Measurements from ENCODE around the gene CRLF2.

The CRLF2 gene

GRCh38 chrX:1151378-1152077 is 60.9 kb downstream of the CRLF2 start:
- Histone ChIP-seq H3K4me3 (ENCODE audit: low read depth, low read length) (no peak overlapping the region), H3K27ac (ENCODE audit: low read depth, low read length) (no peak overlapping the region), H3K9ac (ENCODE audit: low read depth, low read length) (no peak overlapping the region), H3K4me1 (ENCODE audit: control insufficient read depth, insufficient read depth, low read length) (no peaks in the 10 kb centered on the region), H3K27me3 (ENCODE audit: control insufficient read depth, insufficient read depth, low read length) (no peaks in the 10 kb centered on the region), H3K9me3 (ENCODE audit: control insufficient read depth, insufficient read depth, low read length) (no peaks in the 10 kb centered on the region), H3K36me3 (ENCODE audit: control insufficient read depth, insufficient read depth, low read length) (no peaks in the 10 kb centered on the region)

GRCh38 chrX:1150569-1151347 is 61.7 kb downstream of the CRLF2 start:
- Histone ChIP-seq H3K4me3 (ENCODE audit: low read depth, low read length) (no peak overlapping the region), H3K36me3 (ENCODE audit: control insufficient read depth, insufficient read depth, low read length) (no peaks in the 10 kb centered on the region), H3K27ac (ENCODE audit: low read depth, low read length) (no peak overlapping the region), H3K9me3 (ENCODE audit: control insufficient read depth, insufficient read depth, low read length) (no peaks in the 10 kb centered on the region), H3K4me1 (ENCODE audit: control insufficient read depth, insufficient read depth, low read length) (no peaks in the 10 kb centered on the region), H3K9ac (ENCODE audit: low read depth, low read length) (no peak overlapping the region), H3K27me3 (ENCODE audit: control insufficient read depth, insufficient read depth, low read length) (no peaks in the 10 kb centered on the region)

DNA sequence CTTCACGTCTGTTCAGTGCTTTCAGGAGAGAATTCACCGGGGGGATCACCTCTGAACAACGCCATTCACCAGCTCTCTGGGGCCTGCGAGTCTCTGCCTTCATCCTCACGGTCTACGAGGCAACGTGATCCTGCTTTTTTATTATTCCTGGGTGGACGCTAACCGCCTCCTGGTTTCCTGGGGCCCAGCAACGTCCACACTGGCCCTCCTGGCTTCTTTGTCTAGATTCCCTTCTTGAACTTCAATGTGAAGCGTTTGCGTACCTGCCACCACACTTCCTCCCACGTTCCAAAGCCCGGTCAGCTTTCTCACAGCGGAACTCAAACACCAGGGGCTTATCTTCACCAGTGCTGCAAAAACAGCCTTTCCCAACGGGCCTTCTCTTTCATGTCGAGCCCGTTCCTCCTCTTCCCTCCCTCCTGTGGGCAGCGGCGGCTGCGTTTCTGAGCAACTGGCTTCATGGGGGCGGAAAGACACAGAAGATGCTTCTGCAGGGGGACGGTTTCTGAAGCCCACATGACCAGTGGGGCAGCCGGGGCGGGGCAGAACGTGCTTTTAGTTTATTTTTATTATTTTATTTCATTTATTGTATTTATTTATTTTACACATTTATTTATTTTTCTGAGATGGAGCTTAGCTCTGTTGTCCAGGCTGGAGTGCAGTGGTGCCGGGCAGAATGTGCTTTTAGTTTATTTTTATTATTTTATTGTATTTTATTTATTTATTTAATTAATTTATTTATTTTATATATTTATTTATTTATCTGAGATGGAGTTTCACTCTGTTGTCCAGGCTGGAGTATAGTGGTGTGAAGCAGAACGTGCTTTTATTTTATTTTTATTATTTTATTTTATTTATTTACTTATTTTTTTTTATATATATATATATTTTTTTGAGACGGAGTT is 64.6 kb downstream of the CRLF2 start:
- Histone ChIP-seq H3K27ac (ENCODE audit: low read depth, low read length) (no peak overlapping the region), H3K36me3 (ENCODE audit: control insufficient read depth, insufficient read depth, low read length) (no peaks in the 10 kb centered on the region), H3K4me1 (ENCODE audit: control insufficient read depth, insufficient read depth, low read length) (no peaks in the 10 kb centered on the region), H3K9me3 (ENCODE audit: control insufficient read depth, insufficient read depth, low read length) (no peaks in the 10 kb centered on the region), H3K9ac (ENCODE audit: low read depth, low read length) (no peak overlapping the region), H3K4me3 (ENCODE audit: low read depth, low read length) (no peak overlapping the region), H3K27me3 (ENCODE audit: control insufficient read depth, insufficient read depth, low read length) (no peaks in the 10 kb centered on the region)

GRCh38 chrX:1144293-1144692 is 68.2 kb downstream of the CRLF2 start:
- no peaks in the 10 kb centered on the region for H3K36me3 ChIP-seq (ENCODE audit: control insufficient read depth, insufficient read depth, low read length)
- H3K4me3 ChIP-seq (ENCODE audit: low read depth, low read length), result no peak overlapping the region
- no peaks in the 10 kb centered on the region for H3K27me3 ChIP-seq (ENCODE audit: control insufficient read depth, insufficient read depth, low read length)
- no peaks in the 10 kb centered on the region for H3K9me3 ChIP-seq (ENCODE audit: control insufficient read depth, insufficient read depth, low read length)
- H3K9ac ChIP-seq (ENCODE audit: low read depth, low read length), result no peak overlapping the region
- no peak overlapping the region for H3K27ac ChIP-seq (ENCODE audit: low read depth, low read length)
- H3K4me1 ChIP-seq (ENCODE audit: control insufficient read depth, insufficient read depth, low read length), result no peaks in the 10 kb centered on the region

Data from HUES48 (cell line).